Nephron progenitor cell (in vitro differentiated cells): ENCODE results near the gene NR2F1-AS1.

Source experiments
- DNase-seq: peaks from one replicate; pipeline ENCODE4 v3.0.0; 2021
- H3K27ac Mint-ChIP-seq: 2 replicates; pipeline ENCODE4 v1.8.0; 2021; ENCODE audit warnings: mild to moderate bottlenecking, moderate library complexity, mixed read lengths
- H3K27me3 Mint-ChIP-seq: 2 replicates; pipeline ENCODE4 v1.8.0; 2021; ENCODE audit warnings: mild to moderate bottlenecking, low read depth, mixed read lengths; ENCODE audit not compliant: poor library complexity
- H3K36me3 Mint-ChIP-seq: 2 replicates; pipeline ENCODE4 v1.8.0; 2021; ENCODE audit warnings: low read depth, mixed read lengths
- H3K4me1 Mint-ChIP-seq: 2 replicates; pipeline ENCODE4 v1.8.0; 2021; ENCODE audit warnings: mixed read lengths
- H3K4me3 Mint-ChIP-seq: 2 replicates; pipeline ENCODE4 v1.8.0; 2021; ENCODE audit warnings: mild to moderate bottlenecking, moderate library complexity, mixed read lengths
- H3K9me3 Mint-ChIP-seq: 2 replicates; pipeline ENCODE4 v1.8.0; 2021; ENCODE audit warnings: mild to moderate bottlenecking, moderate library complexity, mixed read lengths
- TF ChIP-seq, protein P1 (sequence below): fragments of 200-600 bp; sonication (generic); IDR thresholded peaks from 2 replicates; pipeline ENCODE4 v1.5.0; 2021; ENCODE audit warnings: antibody characterized with exemption

The NR2F1-AS1 gene

DNA sequence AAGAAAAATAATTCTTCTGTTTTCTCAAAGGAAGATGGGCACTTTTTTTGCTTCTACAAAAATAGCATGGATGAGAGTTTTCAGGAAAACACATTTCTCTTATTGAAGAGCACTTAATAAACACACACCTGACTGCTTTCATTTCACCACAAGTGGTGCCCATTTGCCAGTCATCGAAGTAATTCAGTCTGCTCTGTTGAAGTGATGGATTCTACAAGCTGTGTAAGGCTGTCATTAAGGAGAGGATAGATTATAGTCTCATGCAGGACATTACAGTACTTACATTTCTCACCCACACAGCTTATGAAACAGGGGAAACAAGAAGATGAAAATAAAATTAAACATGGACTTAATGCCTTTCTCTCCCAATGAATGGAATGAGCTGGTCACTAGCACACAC lies 165.2 kb downstream of the NR2F1-AS1 start:
- Mint-ChIP-seq H3K4me1 (peaks cover 7% of the 10 kb centered on the region), H3K36me3 (peaks cover 24% of the 10 kb centered on the region), H3K9me3 (no peaks in the 10 kb centered on the region), H3K4me3 (no peak overlapping the region), H3K27ac (no peak overlapping the region), H3K27me3 (peaks cover 11% of the 10 kb centered on the region)
- TF ChIP-seq, protein P1, sequence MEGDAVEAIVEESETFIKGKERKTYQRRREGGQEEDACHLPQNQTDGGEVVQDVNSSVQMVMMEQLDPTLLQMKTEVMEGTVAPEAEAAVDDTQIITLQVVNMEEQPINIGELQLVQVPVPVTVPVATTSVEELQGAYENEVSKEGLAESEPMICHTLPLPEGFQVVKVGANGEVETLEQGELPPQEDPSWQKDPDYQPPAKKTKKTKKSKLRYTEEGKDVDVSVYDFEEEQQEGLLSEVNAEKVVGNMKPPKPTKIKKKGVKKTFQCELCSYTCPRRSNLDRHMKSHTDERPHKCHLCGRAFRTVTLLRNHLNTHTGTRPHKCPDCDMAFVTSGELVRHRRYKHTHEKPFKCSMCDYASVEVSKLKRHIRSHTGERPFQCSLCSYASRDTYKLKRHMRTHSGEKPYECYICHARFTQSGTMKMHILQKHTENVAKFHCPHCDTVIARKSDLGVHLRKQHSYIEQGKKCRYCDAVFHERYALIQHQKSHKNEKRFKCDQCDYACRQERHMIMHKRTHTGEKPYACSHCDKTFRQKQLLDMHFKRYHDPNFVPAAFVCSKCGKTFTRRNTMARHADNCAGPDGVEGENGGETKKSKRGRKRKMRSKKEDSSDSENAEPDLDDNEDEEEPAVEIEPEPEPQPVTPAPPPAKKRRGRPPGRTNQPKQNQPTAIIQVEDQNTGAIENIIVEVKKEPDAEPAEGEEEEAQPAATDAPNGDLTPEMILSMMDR: no peak
- no peak for DNase-seq

DNA sequence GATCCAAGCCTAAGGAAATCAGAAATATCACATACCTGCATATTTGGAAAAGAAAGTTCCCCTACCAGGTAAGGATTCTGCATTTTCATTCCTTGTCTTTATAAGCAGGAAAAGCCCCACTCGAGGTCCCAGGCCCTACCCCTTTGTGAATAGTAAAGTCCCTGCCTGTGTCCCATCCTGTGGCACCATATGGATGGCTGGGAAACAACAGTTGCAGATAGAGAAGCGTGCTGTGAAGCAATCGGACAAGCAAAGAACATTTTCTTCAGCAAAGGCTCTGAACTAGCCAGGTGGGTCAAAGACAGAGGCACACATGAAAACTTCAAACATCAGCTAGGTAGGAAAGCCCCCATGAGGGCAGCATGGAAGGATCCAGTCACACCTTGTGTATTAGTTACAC lies 169.3 kb downstream of the NR2F1-AS1 start:
- no peak overlapping the region for H3K4me3 Mint-ChIP-seq
- TF ChIP-seq, protein P1: no peak
- no peak for DNase-seq
- peaks cover 25% of the 10 kb centered on the region for H3K36me3 Mint-ChIP-seq
- H3K27ac Mint-ChIP-seq: no peak overlapping the region
- peaks cover 11% of the 10 kb centered on the region for H3K27me3 Mint-ChIP-seq
- H3K4me1 Mint-ChIP-seq: peaks cover 26% of the 10 kb centered on the region
- H3K9me3 Mint-ChIP-seq: no peaks in the 10 kb centered on the region

- no peak for DNase-seq
- peaks cover 33% of the 10 kb centered on the region for H3K36me3 Mint-ChIP-seq
- no peak overlapping the region for H3K4me3 Mint-ChIP-seq
- peaks cover 27% of the 10 kb centered on the region for H3K4me1 Mint-ChIP-seq
- peaks cover 9% of the 10 kb centered on the region for H3K27me3 Mint-ChIP-seq
- H3K9me3 Mint-ChIP-seq: peaks cover 14% of the 10 kb centered on the region
- no peak overlapping the region for H3K27ac Mint-ChIP-seq
- TF ChIP-seq, protein P1: no peak
Measured at GRCh38 chr5:93409691-93410090, 171.3 kb downstream of the NR2F1-AS1 start.

DNA sequence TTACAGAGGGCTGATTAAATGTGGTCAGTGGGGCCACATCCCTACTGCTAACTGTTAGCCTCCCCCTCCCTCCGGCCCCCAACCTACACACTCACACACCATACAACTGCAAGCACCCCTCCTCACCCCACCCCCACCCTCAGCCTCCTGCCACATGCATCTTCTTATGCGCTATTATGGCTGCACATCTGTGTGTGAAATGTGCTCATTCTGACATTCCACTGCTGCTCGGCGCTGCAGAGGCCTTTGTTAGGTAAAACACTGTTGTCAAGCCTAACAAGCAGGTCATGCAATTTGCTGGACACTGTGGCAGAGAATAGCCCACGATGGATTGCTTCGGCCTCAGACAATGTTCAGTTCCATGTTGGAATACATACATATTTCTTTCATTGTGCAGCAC lies 173.6 kb downstream of the NR2F1-AS1 start:
- H3K9me3 Mint-ChIP-seq: peaks cover 16% of the 10 kb centered on the region
- no peak overlapping the region for H3K27ac Mint-ChIP-seq
- peaks cover 3% of the 10 kb centered on the region for H3K27me3 Mint-ChIP-seq
- DNase-seq: no peak
- peaks cover 44% of the 10 kb centered on the region for H3K4me1 Mint-ChIP-seq
- peaks cover 30% of the 10 kb centered on the region for H3K36me3 Mint-ChIP-seq
- TF ChIP-seq, protein P1: no peak
- peak overlapping the region; percentile 15 for H3K4me3 Mint-ChIP-seq

DNA sequence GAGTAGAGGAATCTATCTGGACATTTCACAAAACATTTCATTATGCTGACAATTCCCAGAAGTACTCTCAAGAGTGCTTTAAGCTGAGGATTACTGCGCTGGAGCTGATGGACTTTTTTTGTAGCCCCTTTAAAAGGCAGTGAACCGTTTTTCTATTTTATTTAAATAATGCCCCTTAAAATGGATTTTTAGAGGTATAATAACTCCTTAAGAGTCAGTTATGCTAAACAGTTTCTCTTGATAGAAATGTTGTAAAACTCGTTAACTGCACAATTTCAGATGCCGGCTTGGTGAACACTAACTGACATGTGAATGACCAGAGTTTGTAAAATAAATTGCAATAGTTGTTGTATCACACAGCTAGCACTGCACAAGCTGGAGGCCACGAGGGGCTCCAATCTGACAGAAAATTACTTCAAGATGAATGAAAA lies 174.0 kb downstream of the NR2F1-AS1 start:
- H3K27me3 Mint-ChIP-seq: peaks cover 3% of the 10 kb centered on the region
- peaks cover 30% of the 10 kb centered on the region for H3K36me3 Mint-ChIP-seq
- H3K27ac Mint-ChIP-seq: no peak overlapping the region
- H3K9me3 Mint-ChIP-seq: peaks cover 16% of the 10 kb centered on the region
- TF ChIP-seq, protein P1: no peak
- no peak for DNase-seq
- H3K4me3 Mint-ChIP-seq: peak overlapping the region; percentile 15
- H3K4me1 Mint-ChIP-seq: peaks cover 49% of the 10 kb centered on the region

GRCh38 chr5:93404246-93404645 lies 176.8 kb downstream of the NR2F1-AS1 start:
- Mint-ChIP-seq H3K4me1 (peaks cover 53% of the 10 kb centered on the region), H3K36me3 (peaks cover 9% of the 10 kb centered on the region), H3K4me3 (no peak overlapping the region), H3K9me3 (peaks cover 16% of the 10 kb centered on the region), H3K27ac (peak overlapping the region; percentile 73), H3K27me3 (no peaks in the 10 kb centered on the region)
- TF ChIP-seq, protein P1: no peak
- DNase-seq: no peak
